WTC11 (cell line): ENCODE results near the gene CDK17. TPM values are rescaled to one million over a fixed set of nuclear protein-coding genes. Genes with fewer than 3 reads are reported as not detected.

Experiments
- ATAC-seq: fragments of 200-7000 bp; cut with Tn5 transposase; 2 replicates; pipeline ENCODE4 v1.10.0; 2021; ENCODE audit warnings: mild to moderate bottlenecking, moderate library complexity
- CTCF ChIA-PET: fragments of 300-600 bp; sonication (Branson Sonifier 250); formaldehyde crosslinking; loops from one replicate; lab custom pipeline; 2021; ENCODE audit warnings: antibody characterized with exemption; lab: Charles Lee
- POLR2A ChIA-PET: fragments of 350-600 bp; sonication (Branson Sonifier 250); formaldehyde crosslinking; loops from one replicate; lab custom pipeline; 2021; ENCODE audit warnings: antibody characterized with exemption; lab: Charles Lee
- DNase-seq: peaks from one replicate; pipeline ENCODE4 v3.0.0; 2021; ENCODE audit warnings: low spot score
- H3K27ac Mint-ChIP-seq: 2 replicates; pipeline ENCODE4 v1.8.0; 2021; ENCODE audit warnings: mixed read lengths
- H3K27me3 Mint-ChIP-seq: 2 replicates; pipeline ENCODE4 v1.8.0; 2021; ENCODE audit warnings: low read depth, mild to moderate bottlenecking, moderate library complexity, mixed read lengths
- H3K36me3 Mint-ChIP-seq: 2 replicates; pipeline ENCODE4 v1.8.0; 2021; ENCODE audit warnings: mixed read lengths
- H3K4me1 Mint-ChIP-seq: 2 replicates; pipeline ENCODE4 v1.8.0; 2022; ENCODE audit warnings: mixed read lengths
- H3K4me3 Mint-ChIP-seq: 2 replicates; pipeline ENCODE4 v1.8.0; 2021; ENCODE audit warnings: mild to moderate bottlenecking, moderate library complexity, mixed read lengths
- H3K9me3 Mint-ChIP-seq: 2 replicates; pipeline ENCODE4 v1.8.0; 2021; ENCODE audit warnings: mixed read lengths
- ATF1 ChIP-seq: sonication (generic); formaldehyde crosslinking; IDR thresholded peaks from 2 replicates; pipeline ENCODE4 v1.8.1; 2023; ENCODE audit warnings: mild to moderate bottlenecking, moderate library complexity, missing genetic modification reagents
- ATF2 ChIP-seq: sonication (generic); formaldehyde crosslinking; IDR thresholded peaks from 2 replicates; pipeline ENCODE4 v1.8.1; 2022; ENCODE audit warnings: low read depth, missing genetic modification reagents, borderline replicate concordance
- ATF3 ChIP-seq: sonication (generic); formaldehyde crosslinking; conservative IDR thresholded peaks from 2 replicates; pipeline ENCODE4 v1.8.1; 2022; ENCODE audit warnings: mild to moderate bottlenecking, missing genetic modification reagents
- CBFB ChIP-seq: sonication (generic); formaldehyde crosslinking; IDR thresholded peaks from 2 replicates; pipeline ENCODE4 v1.8.1; 2022; ENCODE audit warnings: mild to moderate bottlenecking, low read depth, missing genetic modification reagents
- FOXK1 ChIP-seq: sonication (generic); formaldehyde crosslinking; IDR thresholded peaks from 2 replicates; pipeline ENCODE4 v1.8.0; 2022; ENCODE audit warnings: mild to moderate bottlenecking, moderate library complexity, missing genetic modification reagents
- FOXP1 ChIP-seq: sonication (generic); formaldehyde crosslinking; IDR thresholded peaks from 2 replicates; pipeline ENCODE4 v1.8.0; 2022; ENCODE audit warnings: missing genetic modification reagents, mild to moderate bottlenecking, moderate library complexity, borderline replicate concordance
- IRF1 ChIP-seq: sonication (generic); formaldehyde crosslinking; IDR thresholded peaks from 2 replicates; pipeline ENCODE4 v1.8.0; 2023; ENCODE audit warnings: missing genetic modification reagents
- KAT7 ChIP-seq: sonication (generic); formaldehyde crosslinking; IDR thresholded peaks from 2 replicates; pipeline ENCODE4 v1.8.1; 2023; ENCODE audit warnings: missing genetic modification reagents, mild to moderate bottlenecking, borderline replicate concordance
- MLX ChIP-seq: sonication (generic); formaldehyde crosslinking; IDR thresholded peaks from 2 replicates; pipeline ENCODE4 v1.8.1; 2023; ENCODE audit warnings: mild to moderate bottlenecking, missing genetic modification reagents, moderate library complexity
- NFE2L1 ChIP-seq: sonication (generic); formaldehyde crosslinking; IDR thresholded peaks from 2 replicates; pipeline ENCODE4 v1.8.1; 2023; ENCODE audit warnings: missing genetic modification reagents
- NFYB ChIP-seq: sonication (generic); formaldehyde crosslinking; conservative IDR thresholded peaks from 2 replicates; pipeline ENCODE4 v1.8.0; 2022; ENCODE audit warnings: low read depth, missing genetic modification reagents
- NR1H2 ChIP-seq: sonication (generic); formaldehyde crosslinking; IDR thresholded peaks from 2 replicates; pipeline ENCODE4 v1.9.0; 2021; ENCODE audit warnings: mild to moderate bottlenecking, moderate library complexity, missing genetic modification reagents
- NR3C1 ChIP-seq: sonication (generic); formaldehyde crosslinking; conservative IDR thresholded peaks from 2 replicates; pipeline ENCODE4 v1.8.1; 2023; ENCODE audit warnings: low read depth, mild to moderate bottlenecking, missing genetic modification reagents
- RELA ChIP-seq: sonication (generic); formaldehyde crosslinking; IDR thresholded peaks from 2 replicates; pipeline ENCODE4 v1.8.1; 2022; ENCODE audit warnings: missing genetic modification reagents, mild to moderate bottlenecking, borderline replicate concordance
- SMAD4 ChIP-seq: sonication (generic); formaldehyde crosslinking; IDR thresholded peaks from 2 replicates; pipeline ENCODE4 v1.8.0; 2022; ENCODE audit warnings: mild to moderate bottlenecking, missing genetic modification reagents
- SOX15 ChIP-seq: fragments of 250-450 bp; sonication (Bioruptor Pico); IDR thresholded peaks from 2 replicates; pipeline ENCODE4 v1.9.0; 2021; ENCODE audit warnings: mild to moderate bottlenecking
- ZBTB21 ChIP-seq: sonication (generic); formaldehyde crosslinking; IDR thresholded peaks from 2 replicates; pipeline ENCODE4 v1.8.1; 2023; ENCODE audit warnings: mild to moderate bottlenecking, missing genetic modification reagents, borderline replicate concordance
- ZNF416 ChIP-seq: fragments of 250-450 bp; sonication (Bioruptor Pico); IDR thresholded peaks from 2 replicates; pipeline ENCODE4 v1.9.0; 2021; ENCODE audit warnings: mild to moderate bottlenecking, inconsistent platforms
- ZNF423 ChIP-seq: fragments of 250-450 bp; sonication (Bioruptor Pico); IDR thresholded peaks from 2 replicates; pipeline ENCODE4 v2.1.2; 2022; ENCODE audit warnings: mild to moderate bottlenecking, moderate library complexity
- ZNF512 ChIP-seq: sonication (generic); formaldehyde crosslinking; IDR thresholded peaks from 2 replicates; pipeline ENCODE4 v1.8.1; 2022; ENCODE audit warnings: missing genetic modification reagents, borderline replicate concordance
- total RNA-seq: library from RNA; stranded (reverse); gene quantifications from 3 replicates; pipeline ENCODE4 v1.2.3, GENCODE V29; 2021
- TF ChIP-seq, protein P1 (sequence below): sonication (generic); formaldehyde crosslinking; IDR thresholded peaks from 2 replicates; pipeline ENCODE4 v1.8.1; 2023; ENCODE audit warnings: mild to moderate bottlenecking, moderate library complexity, missing genetic modification reagents
- TF ChIP-seq, protein P2 (sequence below): sonication (generic); formaldehyde crosslinking; IDR thresholded peaks from 2 replicates; pipeline ENCODE4 v1.8.0; 2022; ENCODE audit warnings: mild to moderate bottlenecking, missing genetic modification reagents

CDK17 gene
- total RNA-seq, 1 experiment from 2014 or later, result 20.0 TPM

GRCh38 chr12:96336489-96336888 is 63.8 kb downstream of the CDK17 start:
- Mint-ChIP-seq H3K9me3 (peaks cover 15% of the 10 kb centered on the region), H3K27me3 (no peaks in the 10 kb centered on the region), H3K4me1 (peaks cover 4% of the 10 kb centered on the region; the same call in 1 of the 2 replicates), H3K4me3 (no peak overlapping the region), H3K36me3 (peaks cover 13% of the 10 kb centered on the region), H3K27ac (no peak overlapping the region)
- no peak for TF ChIP-seq ATF3
- no peak for TF ChIP-seq IRF1 (CRISPR knock-in tag)
- POLR2A ChIA-PET, result no interaction called here
- no peak for DNase-seq
- CTCF ChIA-PET, result no interaction called here
- ATAC-seq, result no peak

DNA sequence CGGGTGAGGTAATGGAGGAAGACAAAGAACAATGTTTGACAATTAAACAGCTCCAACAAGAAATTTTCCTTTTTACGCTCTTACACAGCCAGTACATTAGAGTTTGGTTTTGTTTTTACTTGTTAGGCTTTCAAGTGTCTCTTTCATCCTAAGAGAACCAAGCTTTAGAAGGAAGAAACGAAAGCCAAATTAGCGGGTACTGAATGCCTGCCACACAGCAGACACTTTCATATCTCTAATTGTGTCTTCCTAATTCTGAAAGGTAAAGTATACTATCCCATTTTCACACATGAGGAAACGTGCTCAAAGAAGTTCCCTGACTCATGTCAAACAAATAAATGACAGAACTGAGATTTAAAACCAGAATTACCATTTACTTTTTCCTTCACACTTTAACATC is 65.0 kb downstream of the CDK17 start:
- Mint-ChIP-seq H3K36me3 (peaks cover 13% of the 10 kb centered on the region), H3K9me3 (peaks cover 15% of the 10 kb centered on the region), H3K27me3 (no peaks in the 10 kb centered on the region), H3K4me3 (no peak overlapping the region), H3K27ac (no peak overlapping the region), H3K4me1 (peaks cover 4% of the 10 kb centered on the region; the same call in 1 of the 2 replicates)
- TF ChIP-seq ZNF423 (CRISPR knock-in tag) (no peak), SOX15 (no peak), NFE2L1 (CRISPR knock-in tag) (no peak), NR3C1 (no peak), ATF1 (CRISPR knock-in tag) (no peak)
- ChIA-PET POLR2A (no interaction called here), CTCF (no interaction called here)
- no peak for ATAC-seq
- DNase-seq, result no peak

DNA sequence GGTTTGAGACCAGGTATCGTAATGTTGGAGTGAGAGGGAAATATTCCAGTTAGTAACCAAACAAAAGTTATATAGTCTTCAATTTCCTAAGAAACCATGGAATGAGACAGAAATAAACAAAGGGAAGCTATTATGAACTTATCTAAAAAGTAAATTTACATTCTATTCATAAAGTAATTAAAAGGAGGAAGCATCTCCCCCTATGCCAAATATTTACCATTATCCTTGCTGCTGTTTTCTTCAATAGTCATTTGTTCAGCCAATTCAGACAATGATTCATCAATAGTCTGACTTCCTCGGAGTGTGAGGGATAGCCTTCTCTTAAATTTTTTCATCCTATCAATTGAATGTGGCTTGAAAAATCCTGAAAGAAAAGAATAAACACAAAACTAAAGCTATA is 65.7 kb downstream of the CDK17 start:
- H3K9me3 Mint-ChIP-seq, result peaks cover 15% of the 10 kb centered on the region
- DNase-seq, result no peak
- no peak overlapping the region for H3K4me3 Mint-ChIP-seq
- H3K27ac Mint-ChIP-seq, result no peak overlapping the region
- ChIA-PET POLR2A (no interaction called here), CTCF (no interaction called here)
- peaks cover 4% of the 10 kb centered on the region; the same call in 1 of the 2 replicates for H3K4me1 Mint-ChIP-seq
- peaks cover 13% of the 10 kb centered on the region for H3K36me3 Mint-ChIP-seq
- no peak for ATAC-seq
- H3K27me3 Mint-ChIP-seq, result no peaks in the 10 kb centered on the region
- TF ChIP-seq KAT7 (CRISPR knock-in tag), result no peak
- no peak for TF ChIP-seq RELA (CRISPR knock-in tag)
- no peak for TF ChIP-seq ZBTB21 (CRISPR knock-in tag)
- TF ChIP-seq NFYB, result no peak
- TF ChIP-seq ATF2, result no peak
- no peak for TF ChIP-seq FOXK1 (CRISPR knock-in tag)
- no peak for TF ChIP-seq CBFB
- TF ChIP-seq, protein P1, sequence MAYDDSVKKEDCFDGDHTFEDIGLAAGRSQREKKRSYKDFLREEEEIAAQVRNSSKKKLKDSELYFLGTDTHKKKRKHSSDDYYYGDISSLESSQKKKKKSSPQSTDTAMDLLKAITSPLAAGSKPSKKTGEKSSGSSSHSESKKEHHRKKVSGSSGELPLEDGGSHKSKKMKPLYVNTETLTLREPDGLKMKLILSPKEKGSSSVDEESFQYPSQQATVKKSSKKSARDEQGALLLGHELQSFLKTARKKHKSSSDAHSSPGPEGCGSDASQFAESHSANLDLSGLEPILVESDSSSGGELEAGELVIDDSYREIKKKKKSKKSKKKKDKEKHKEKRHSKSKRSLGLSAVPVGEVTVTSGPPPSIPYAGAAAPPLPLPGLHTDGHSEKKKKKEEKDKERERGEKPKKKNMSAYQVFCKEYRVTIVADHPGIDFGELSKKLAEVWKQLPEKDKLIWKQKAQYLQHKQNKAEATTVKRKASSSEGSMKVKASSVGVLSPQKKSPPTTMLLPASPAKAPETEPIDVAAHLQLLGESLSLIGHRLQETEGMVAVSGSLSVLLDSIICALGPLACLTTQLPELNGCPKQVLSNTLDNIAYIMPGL (CRISPR knock-in tag), result no peak
- TF ChIP-seq NR1H2 (CRISPR knock-in tag), result no peak
- TF ChIP-seq FOXP1, result no peak
- TF ChIP-seq, protein P2, sequence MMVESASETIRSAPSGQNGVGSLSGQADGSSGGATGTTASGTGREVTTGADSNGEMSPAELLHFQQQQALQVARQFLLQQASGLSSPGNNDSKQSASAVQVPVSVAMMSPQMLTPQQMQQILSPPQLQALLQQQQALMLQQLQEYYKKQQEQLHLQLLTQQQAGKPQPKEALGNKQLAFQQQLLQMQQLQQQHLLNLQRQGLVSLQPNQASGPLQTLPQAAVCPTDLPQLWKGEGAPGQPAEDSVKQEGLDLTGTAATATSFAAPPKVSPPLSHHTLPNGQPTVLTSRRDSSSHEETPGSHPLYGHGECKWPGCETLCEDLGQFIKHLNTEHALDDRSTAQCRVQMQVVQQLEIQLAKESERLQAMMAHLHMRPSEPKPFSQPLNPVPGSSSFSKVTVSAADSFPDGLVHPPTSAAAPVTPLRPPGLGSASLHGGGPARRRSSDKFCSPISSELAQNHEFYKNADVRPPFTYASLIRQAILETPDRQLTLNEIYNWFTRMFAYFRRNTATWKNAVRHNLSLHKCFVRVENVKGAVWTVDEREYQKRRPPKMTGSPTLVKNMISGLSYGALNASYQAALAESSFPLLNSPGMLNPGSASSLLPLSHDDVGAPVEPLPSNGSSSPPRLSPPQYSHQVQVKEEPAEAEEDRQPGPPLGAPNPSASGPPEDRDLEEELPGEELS (CRISPR knock-in tag), result no peak
- TF ChIP-seq ATF3, result no peak
- no peak for TF ChIP-seq ZNF416
- no peak for TF ChIP-seq SMAD4
- no peak for TF ChIP-seq MLX (CRISPR knock-in tag)
- TF ChIP-seq ZNF512 (CRISPR knock-in tag), result no peak
